Measurements from ENCODE around the gene TAGAP. TPM values are rescaled to one million over a fixed set of nuclear protein-coding genes. Genes with fewer than 3 reads are reported as not detected.
"Not testable (repeated sequence)": the region's sequence is repeated elsewhere in the genome, so short reads cannot be mapped to it uniquely, and the experiment has no call there.

TAGAP gene
- total RNA-seq, 1 donor from 2014 or later, result 3.6 TPM

GRCh38 chr6:159013229-159013628, 31.6 kb downstream of the TAGAP start:
- no peak for DNase-seq (ENCODE audit: low spot score)

- no peak for DNase-seq (ENCODE audit: low spot score)
Observed at GRCh38 chr6:159012201-159012600, 32.6 kb downstream of the TAGAP start.

- DNase-seq (ENCODE audit: low spot score), result not testable (repeated sequence)
Observed at GRCh38 chr6:159010037-159010612, 34.7 kb downstream of the TAGAP start.

- peak; percentile 40 for DNase-seq (ENCODE audit: low spot score)
Observed at GRCh38 chr6:159008656-159009288, 36.0 kb downstream of the TAGAP start.

GRCh38 chr6:159007510-159007909, 37.3 kb downstream of the TAGAP start:
- DNase-seq (ENCODE audit: low spot score), result no peak

GRCh38 chr6:159005436-159005835, 39.4 kb downstream of the TAGAP start:
- DNase-seq (ENCODE audit: low spot score), result no peak

- DNase-seq (ENCODE audit: low spot score), result no peak
Observed at GRCh38 chr6:159004592-159004991, 40.2 kb downstream of the TAGAP start.

- no peak for DNase-seq (ENCODE audit: low spot score)
Observed at GRCh38 chr6:159002432-159003155, 42.2 kb downstream of the TAGAP start.

GRCh38 chr6:158999666-159000403, 45.0 kb downstream of the TAGAP start, which contains the start of gene RSPH3:
RSPH3 (minus strand) TSS chr6:159000202; CDS start chr6:158999550, 652 bp downstream.
- peak; percentile 97 for DNase-seq (ENCODE audit: low spot score)

GRCh38 chr6:158999154-158999665, 45.6 kb downstream of the TAGAP start:
- no peak for DNase-seq (ENCODE audit: low spot score)

- no peak for DNase-seq (ENCODE audit: low spot score)
Observed at GRCh38 chr6:158996856-158997255, 47.9 kb downstream of the TAGAP start.

- no peak for DNase-seq (ENCODE audit: low spot score)
Observed at GRCh38 chr6:158993639-158994038, 51.2 kb downstream of the TAGAP start.

GRCh38 chr6:158991017-158991723, 53.6 kb downstream of the TAGAP start:
- no peak for DNase-seq (ENCODE audit: low spot score)

GRCh38 chr6:158989711-158990110, 55.1 kb downstream of the TAGAP start:
- not testable (repeated sequence) for DNase-seq (ENCODE audit: low spot score)

GRCh38 chr6:158988477-158988876, 56.3 kb downstream of the TAGAP start:
- no peak for DNase-seq (ENCODE audit: low spot score)

GRCh38 chr6:158987657-158988056, 57.1 kb downstream of the TAGAP start:
- DNase-seq (ENCODE audit: low spot score), result no peak

Other genes with a start within 250 kb of the TAGAP start
- gene EZR, start 225.6 kb downstream of the TAGAP start, total RNA-seq (ENCODE audit: insufficient read depth, low replicate concordance), result 85.5 TPM
- 7.5 TPM for gene RSPH3, start 44.8 kb downstream of the TAGAP start, total RNA-seq (ENCODE audit: insufficient read depth, low replicate concordance)
- 3.6 TPM for gene FNDC1, start 124.4 kb upstream of the TAGAP start, total RNA-seq (ENCODE audit: insufficient read depth, low replicate concordance)

Measured in umbilical cord (tissue), 2 donors.